OCI-LY1 (cell line): ENCODE measurements around the gene ZNF786.
"Not testable (repeated sequence)": the region's sequence is repeated elsewhere in the genome, so short reads cannot be mapped to it uniquely, and the experiment has no call there.

ENCODE experiments used
- H2AFZ ChIP-seq: fragments of 200-600 bp; sonication (generic), shearing (Covaris generic); 2 replicates; pipeline ENCODE4 v1.6.0; 2014; ENCODE audit warnings: antibody characterized with exemption, mild to moderate bottlenecking, low read length
- H3F3A ChIP-seq: fragments of 200-600 bp; sonication (generic), shearing (Covaris generic); 2 replicates; pipeline ENCODE4 v1.6.0; 2014; ENCODE audit warnings: mild to moderate bottlenecking, antibody characterized with exemption, low read length, moderate library complexity; ENCODE audit not compliant: insufficient read depth
- H3K27ac ChIP-seq: fragments of 200-600 bp; sonication (generic); 2 replicates; pipeline ENCODE4 v1.5.1; 2014; ENCODE audit warnings: low read length, mixed run types, mild to moderate bottlenecking, low read depth; ENCODE audit not compliant: poor library complexity, severe bottlenecking
- H3K27me3 ChIP-seq: fragments of 200-600 bp; sonication (generic); 2 replicates; pipeline ENCODE4 v1.6.0; 2014; ENCODE audit warnings: antibody characterized with exemption, mild to moderate bottlenecking, low read length, moderate library complexity; ENCODE audit not compliant: insufficient read depth
- H3K36me3 ChIP-seq: fragments of 200-600 bp; sonication (generic); 2 replicates; pipeline ENCODE4 v1.6.1; 2014; ENCODE audit warnings: mild to moderate bottlenecking, antibody characterized with exemption, low read length, moderate library complexity, mixed read lengths; ENCODE audit not compliant: insufficient read depth
- H3K4me1 ChIP-seq: fragments of 200-600 bp; sonication (generic); 2 replicates; pipeline ENCODE4 v1.5.1; 2014; ENCODE audit warnings: mild to moderate bottlenecking, low read length, moderate library complexity; ENCODE audit not compliant: insufficient read depth, severe bottlenecking
- H3K4me2 ChIP-seq: fragments of 200-600 bp; sonication (generic), shearing (Covaris generic); 2 replicates; pipeline ENCODE4 v1.6.1; 2014; ENCODE audit warnings: low read length
- H3K4me3 ChIP-seq: fragments of 200-600 bp; sonication (generic); 2 replicates; pipeline ENCODE4 v1.5.1; 2014; ENCODE audit warnings: low read length, low read depth, mild to moderate bottlenecking, mixed read lengths; ENCODE audit not compliant: poor library complexity, severe bottlenecking
- H3K79me2 ChIP-seq: fragments of 200-600 bp; shearing (Covaris generic); 2 replicates; pipeline ENCODE4 v1.6.1; 2016; ENCODE audit warnings: mixed run types, low read length, mixed read lengths; ENCODE audit not compliant: insufficient read depth
- H3K9ac ChIP-seq: fragments of 200-600 bp; sonication (generic), shearing (Covaris generic); 2 replicates; pipeline ENCODE4 v1.6.1; 2014; ENCODE audit warnings: mild to moderate bottlenecking, low read length, mixed read lengths
- H3K9me2 ChIP-seq: fragments of 200-600 bp; sonication (generic), shearing (Covaris generic); 2 replicates; pipeline ENCODE4 v1.6.1; 2014; ENCODE audit warnings: low read depth, mild to moderate bottlenecking, low read length, mixed read lengths
- H3K9me3 ChIP-seq: fragments of 200-600 bp; shearing (Covaris generic); 2 replicates; pipeline ENCODE4 v1.6.1; 2014; ENCODE audit warnings: low read length, mixed read lengths
- H4K20me1 ChIP-seq: fragments of 200-600 bp; sonication (generic), shearing (Covaris generic); 2 replicates; pipeline ENCODE4 v1.6.0; 2016; ENCODE audit warnings: mild to moderate bottlenecking, low read length; ENCODE audit not compliant: insufficient read depth
- EZH2 ChIP-seq: fragments of 200-600 bp; sonication (generic), shearing (Covaris generic); IDR thresholded peaks from 2 replicates; pipeline ENCODE4 v1.8.0; 2017; ENCODE audit warnings: borderline replicate concordance, mixed run types, mild to moderate bottlenecking, antibody characterized with exemption, low read length, moderate library complexity, mixed read lengths
- TF ChIP-seq, protein P1 (sequence below): fragments of 200-600 bp; sonication (generic), shearing (Covaris generic); IDR thresholded peaks from 2 replicates; pipeline ENCODE4 v1.5.1; 2017; ENCODE audit warnings: mild to moderate bottlenecking, antibody characterized with exemption, low read length, moderate library complexity, mixed read lengths

ZNF786 gene

GRCh38 chr7:149046416-149046815, 44.1 kb downstream of the ZNF786 start:
- Histone ChIP-seq H3K9me2 (no peaks in the 10 kb centered on the region), H3K9me3 (no peaks in the 10 kb centered on the region; the same call in 1 of the 2 replicates), H3K4me2 (no peak overlapping the region), H3K79me2 (no peaks in the 10 kb centered on the region), H3F3A (no peaks in the 10 kb centered on the region), H2AFZ (no peak overlapping the region), H4K20me1 (no peaks in the 10 kb centered on the region), H3K27ac (no peak overlapping the region), H3K36me3 (no peaks in the 10 kb centered on the region), H3K27me3 (peaks cover 6% of the 10 kb centered on the region; the same call in 1 of the 2 replicates), H3K4me3 (no peak overlapping the region), H3K4me1 (no peaks in the 10 kb centered on the region), H3K9ac (no peak overlapping the region)
- no peak for TF ChIP-seq EZH2
- TF ChIP-seq, protein P1, sequence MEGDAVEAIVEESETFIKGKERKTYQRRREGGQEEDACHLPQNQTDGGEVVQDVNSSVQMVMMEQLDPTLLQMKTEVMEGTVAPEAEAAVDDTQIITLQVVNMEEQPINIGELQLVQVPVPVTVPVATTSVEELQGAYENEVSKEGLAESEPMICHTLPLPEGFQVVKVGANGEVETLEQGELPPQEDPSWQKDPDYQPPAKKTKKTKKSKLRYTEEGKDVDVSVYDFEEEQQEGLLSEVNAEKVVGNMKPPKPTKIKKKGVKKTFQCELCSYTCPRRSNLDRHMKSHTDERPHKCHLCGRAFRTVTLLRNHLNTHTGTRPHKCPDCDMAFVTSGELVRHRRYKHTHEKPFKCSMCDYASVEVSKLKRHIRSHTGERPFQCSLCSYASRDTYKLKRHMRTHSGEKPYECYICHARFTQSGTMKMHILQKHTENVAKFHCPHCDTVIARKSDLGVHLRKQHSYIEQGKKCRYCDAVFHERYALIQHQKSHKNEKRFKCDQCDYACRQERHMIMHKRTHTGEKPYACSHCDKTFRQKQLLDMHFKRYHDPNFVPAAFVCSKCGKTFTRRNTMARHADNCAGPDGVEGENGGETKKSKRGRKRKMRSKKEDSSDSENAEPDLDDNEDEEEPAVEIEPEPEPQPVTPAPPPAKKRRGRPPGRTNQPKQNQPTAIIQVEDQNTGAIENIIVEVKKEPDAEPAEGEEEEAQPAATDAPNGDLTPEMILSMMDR = no peak

- H3K79me2 ChIP-seq = no peaks in the 10 kb centered on the region
- no peaks in the 10 kb centered on the region; the same call in 1 of the 2 replicates for H3K9me3 ChIP-seq
- H3K9me2 ChIP-seq = no peaks in the 10 kb centered on the region
- H3K4me1 ChIP-seq = no peaks in the 10 kb centered on the region
- no peaks in the 10 kb centered on the region for H3F3A ChIP-seq
- H3K9ac ChIP-seq = no peak overlapping the region
- TF ChIP-seq EZH2 = no peak
- TF ChIP-seq, protein P1 = no peak
- no peak overlapping the region for H3K4me3 ChIP-seq
- no peak overlapping the region for H3K4me2 ChIP-seq
- peaks cover 6% of the 10 kb centered on the region; the same call in 1 of the 2 replicates for H3K27me3 ChIP-seq
- no peak overlapping the region for H2AFZ ChIP-seq
- no peak overlapping the region for H3K27ac ChIP-seq
- no peaks in the 10 kb centered on the region for H4K20me1 ChIP-seq
- H3K36me3 ChIP-seq = no peaks in the 10 kb centered on the region
Measured at GRCh38 chr7:149043936-149044335, 46.6 kb downstream of the ZNF786 start.

- Histone ChIP-seq H3K4me1 (no peaks in the 10 kb centered on the region), H3K9me3 (peaks cover 7% of the 10 kb centered on the region), H3K9ac (no peak overlapping the region), H3F3A (no peaks in the 10 kb centered on the region), H3K4me3 (no peak overlapping the region), H4K20me1 (no peaks in the 10 kb centered on the region), H3K9me2 (no peaks in the 10 kb centered on the region), H3K27me3 (peaks cover 6% of the 10 kb centered on the region; the same call in 1 of the 2 replicates), H3K27ac (no peak overlapping the region), H3K4me2 (no peak overlapping the region), H2AFZ (no peak overlapping the region), H3K36me3 (no peaks in the 10 kb centered on the region), H3K79me2 (no peaks in the 10 kb centered on the region)
- TF ChIP-seq, protein P1 = no peak
- no peak for TF ChIP-seq EZH2
Measured at GRCh38 chr7:149041350-149041749, 49.2 kb downstream of the ZNF786 start.

- H3K79me2 ChIP-seq, H3K27ac ChIP-seq, H2AFZ ChIP-seq, H3K9me3 ChIP-seq, H3K9me2 ChIP-seq, H3K4me3 ChIP-seq, H3K4me2 ChIP-seq, H3K27me3 ChIP-seq, H3K36me3 ChIP-seq, H4K20me1 ChIP-seq, H3K4me1 ChIP-seq, H3K9ac ChIP-seq, H3F3A ChIP-seq: not testable (repeated sequence)
Measured at GRCh38 chr7:149038641-149039040, 51.9 kb downstream of the ZNF786 start.
